ENCODE measurements around the gene YIPF2. TPM values are rescaled to one million over a fixed set of nuclear protein-coding genes. Genes with fewer than 3 reads are reported as not detected.

Gene YIPF2
- total RNA-seq, 1 donor from 2014 or later = 23.0 TPM

- Mint-ChIP-seq H3K4me1 (peaks cover 56% of the 10 kb centered on the region), H3K4me3 (no peak overlapping the region), H3K36me3 (ENCODE audit: low read depth) (peaks cover 1% of the 10 kb centered on the region), H3K9me3 (no peaks in the 10 kb centered on the region), H3K27ac (no peak overlapping the region), H3K27me3 (no peaks in the 10 kb centered on the region)
- DNase-seq (no peak), ATAC-seq (ENCODE audit: low read depth) (no peak)
- CTCF ChIA-PET = no interaction called here
- TF ChIP-seq, protein P1, sequence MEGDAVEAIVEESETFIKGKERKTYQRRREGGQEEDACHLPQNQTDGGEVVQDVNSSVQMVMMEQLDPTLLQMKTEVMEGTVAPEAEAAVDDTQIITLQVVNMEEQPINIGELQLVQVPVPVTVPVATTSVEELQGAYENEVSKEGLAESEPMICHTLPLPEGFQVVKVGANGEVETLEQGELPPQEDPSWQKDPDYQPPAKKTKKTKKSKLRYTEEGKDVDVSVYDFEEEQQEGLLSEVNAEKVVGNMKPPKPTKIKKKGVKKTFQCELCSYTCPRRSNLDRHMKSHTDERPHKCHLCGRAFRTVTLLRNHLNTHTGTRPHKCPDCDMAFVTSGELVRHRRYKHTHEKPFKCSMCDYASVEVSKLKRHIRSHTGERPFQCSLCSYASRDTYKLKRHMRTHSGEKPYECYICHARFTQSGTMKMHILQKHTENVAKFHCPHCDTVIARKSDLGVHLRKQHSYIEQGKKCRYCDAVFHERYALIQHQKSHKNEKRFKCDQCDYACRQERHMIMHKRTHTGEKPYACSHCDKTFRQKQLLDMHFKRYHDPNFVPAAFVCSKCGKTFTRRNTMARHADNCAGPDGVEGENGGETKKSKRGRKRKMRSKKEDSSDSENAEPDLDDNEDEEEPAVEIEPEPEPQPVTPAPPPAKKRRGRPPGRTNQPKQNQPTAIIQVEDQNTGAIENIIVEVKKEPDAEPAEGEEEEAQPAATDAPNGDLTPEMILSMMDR (IDR thresholded peaks at IDR 0.05) = no peak
- POLR2A ChIA-PET = interaction anchor here (1.8 kb wide), 1 partner anchor 10 kb away, joined by 12 read pairs; the partner anchor contains the start of gene SMARCA4
- intact Hi-C loops (cut with micrococcal nuclease) = no loop called here
Measured at GRCh38 chr19:10971107-10971726, 42.8 kb upstream of the YIPF2 start.

GRCh38 chr19:10968527-10969135, 40.2 kb upstream of the YIPF2 start:
- CTCF ChIA-PET = interaction anchor here (0.6 to 1.2 kb wide), 3 partner anchors 27 to 159 kb away, joined by 3 to 5 read pairs (median 4); no protein-coding TSS in a partner anchor
- ATAC-seq (ENCODE audit: low read depth) (peak; percentile 38), DNase-seq (peak; percentile 20)
- intact Hi-C loops (cut with micrococcal nuclease) = no loop called here
- TF ChIP-seq, protein P1 (IDR thresholded peaks at IDR 0.05) = no peak
- Mint-ChIP-seq H3K27me3 (no peaks in the 10 kb centered on the region), H3K4me3 (peak overlapping the region; percentile 56), H3K4me1 (peaks cover 56% of the 10 kb centered on the region), H3K36me3 (ENCODE audit: low read depth) (peaks cover 1% of the 10 kb centered on the region), H3K27ac (peak overlapping the region; percentile 51), H3K9me3 (no peaks in the 10 kb centered on the region)
- POLR2A ChIA-PET = no interaction called here

DNA sequence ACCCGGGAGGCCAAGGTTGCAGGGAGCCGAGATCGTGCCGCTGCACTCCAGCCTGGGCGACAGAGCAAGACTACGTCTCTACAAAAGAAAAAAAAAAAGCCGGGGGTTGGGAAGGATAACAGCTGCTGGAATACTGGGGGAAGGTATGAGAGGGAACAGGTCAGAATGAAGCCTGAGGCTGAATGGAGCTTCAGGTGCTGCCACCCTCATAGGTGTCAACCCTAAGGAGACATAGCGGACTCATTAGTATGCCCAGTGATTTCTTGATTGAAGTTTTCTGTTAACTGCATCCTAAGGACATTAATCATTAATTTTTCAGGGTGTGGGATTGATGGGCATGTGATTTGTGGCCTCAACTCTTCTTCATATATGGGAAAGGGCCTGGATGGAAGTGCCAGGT, 38.4 kb upstream of the YIPF2 start:
- peaks cover under 1% of the 10 kb centered on the region for H3K36me3 Mint-ChIP-seq (ENCODE audit: low read depth)
- no peak overlapping the region for H3K4me3 Mint-ChIP-seq
- ChIA-PET CTCF (interaction anchor here (0.6 to 0.7 kb wide), 2 partner anchors 16 to 30 kb away, joined by 3 read pairs; no protein-coding TSS in a partner anchor), POLR2A (interaction anchor here (0.9 to 1.0 kb wide), 2 partner anchors 12 to 69 kb away, joined by 4 to 7 read pairs; no protein-coding TSS in a partner anchor)
- TF ChIP-seq, protein P1 (IDR thresholded peaks at IDR 0.05) = no peak
- H3K27ac Mint-ChIP-seq = no peak overlapping the region
- ATAC-seq (ENCODE audit: low read depth) (no peak), DNase-seq (no peak)
- H3K27me3 Mint-ChIP-seq = no peaks in the 10 kb centered on the region
- no peaks in the 10 kb centered on the region for H3K9me3 Mint-ChIP-seq
- intact Hi-C loops (cut with micrococcal nuclease) = no loop called here
- H3K4me1 Mint-ChIP-seq = peaks cover 62% of the 10 kb centered on the region

DNA sequence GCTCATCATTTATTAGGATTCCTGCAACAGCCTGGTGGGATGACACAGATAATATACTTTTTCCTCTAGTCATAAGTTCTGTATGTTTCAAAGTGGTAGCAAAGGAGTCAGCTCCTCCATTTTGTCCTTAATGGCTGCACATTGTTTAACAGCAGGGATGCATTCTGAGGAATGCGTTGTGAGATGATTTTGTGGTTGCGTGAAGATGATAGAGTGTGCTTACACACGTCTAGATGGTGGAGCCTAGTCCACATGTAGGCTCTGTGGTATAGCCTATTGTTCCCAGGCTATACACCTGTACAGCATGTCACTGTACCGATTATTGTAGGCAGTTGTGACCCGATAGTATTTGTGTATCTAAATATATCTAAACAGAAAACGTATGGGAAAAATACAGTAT, 37.0 kb upstream of the YIPF2 start:
- ATAC-seq (ENCODE audit: low read depth) (no peak), DNase-seq (no peak)
- intact Hi-C loops (cut with micrococcal nuclease) = no loop called here
- no peak overlapping the region for H3K4me3 Mint-ChIP-seq
- POLR2A ChIA-PET = no interaction called here
- CTCF ChIA-PET = interaction anchor here (1.4 kb wide), 1 partner anchor 24 kb away, joined by 5 read pairs; no protein-coding TSS in a partner anchor
- TF ChIP-seq, protein P1 (IDR thresholded peaks at IDR 0.05) = no peak
- no peaks in the 10 kb centered on the region for H3K27me3 Mint-ChIP-seq
- H3K36me3 Mint-ChIP-seq (ENCODE audit: low read depth) = peaks cover 5% of the 10 kb centered on the region
- no peak overlapping the region for H3K27ac Mint-ChIP-seq
- H3K4me1 Mint-ChIP-seq = peaks cover 62% of the 10 kb centered on the region
- H3K9me3 Mint-ChIP-seq = no peaks in the 10 kb centered on the region

DNA sequence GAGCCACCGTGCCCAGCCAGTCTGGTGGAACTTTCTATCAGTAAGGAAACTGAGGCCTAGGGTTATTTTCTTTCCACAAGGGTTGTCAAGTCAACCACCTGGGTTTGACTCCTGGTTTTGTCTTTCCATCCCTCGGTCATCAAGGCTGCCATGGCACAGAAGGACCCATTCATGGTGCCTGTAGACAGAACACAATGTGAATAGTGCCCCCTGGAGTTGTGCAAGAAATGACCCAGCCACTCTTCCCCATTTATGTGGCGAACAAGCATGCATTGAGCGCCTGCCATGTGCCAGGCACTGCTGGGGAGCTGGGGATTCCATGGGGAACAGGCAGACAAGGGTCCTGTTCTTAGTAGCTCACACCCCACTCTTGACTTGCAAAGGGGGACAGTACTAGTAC, 36.5 kb upstream of the YIPF2 start:
- peaks cover 5% of the 10 kb centered on the region for H3K36me3 Mint-ChIP-seq (ENCODE audit: low read depth)
- H3K27ac Mint-ChIP-seq = no peak overlapping the region
- intact Hi-C loops (cut with micrococcal nuclease) = loop anchor here (5.0 kb wide), 1 partner anchor 38 kb away; the partner anchor contains the start of genes TIMM29 and YIPF2
- no peaks in the 10 kb centered on the region for H3K27me3 Mint-ChIP-seq
- ChIA-PET CTCF (no interaction called here), POLR2A (interaction anchor here (0.5 kb wide), 1 partner anchor 15 kb away, joined by 4 read pairs; no protein-coding TSS in a partner anchor)
- ATAC-seq (ENCODE audit: low read depth) (no peak), DNase-seq (no peak)
- no peak overlapping the region for H3K4me3 Mint-ChIP-seq
- no peaks in the 10 kb centered on the region for H3K9me3 Mint-ChIP-seq
- peaks cover 62% of the 10 kb centered on the region for H3K4me1 Mint-ChIP-seq
- TF ChIP-seq, protein P1 (IDR thresholded peaks at IDR 0.05) = no peak
